D721Med (cell line): ENCODE measurements around the gene LECT2.

Experiments used
- DNase-seq: peaks from one replicate; pipeline ENCODE4 v3.0.0; 2011; ENCODE audit warnings: low spot score; ENCODE audit not compliant: insufficient read length
- FAIRE-seq: peaks from 2 replicates; lab custom pipeline; 2011; peaks lifted over from hg19 to GRCh38; lab: Jason Lieb, UNC
- CTCF ChIP-seq: IDR thresholded peaks from 2 replicates; pipeline ENCODE4 v1.5.1; 2012; ENCODE audit warnings: mild to moderate bottlenecking, control low read depth; ENCODE audit not compliant: insufficient read depth; ENCODE audit errors: missing control alignments

Gene LECT2

DNA sequence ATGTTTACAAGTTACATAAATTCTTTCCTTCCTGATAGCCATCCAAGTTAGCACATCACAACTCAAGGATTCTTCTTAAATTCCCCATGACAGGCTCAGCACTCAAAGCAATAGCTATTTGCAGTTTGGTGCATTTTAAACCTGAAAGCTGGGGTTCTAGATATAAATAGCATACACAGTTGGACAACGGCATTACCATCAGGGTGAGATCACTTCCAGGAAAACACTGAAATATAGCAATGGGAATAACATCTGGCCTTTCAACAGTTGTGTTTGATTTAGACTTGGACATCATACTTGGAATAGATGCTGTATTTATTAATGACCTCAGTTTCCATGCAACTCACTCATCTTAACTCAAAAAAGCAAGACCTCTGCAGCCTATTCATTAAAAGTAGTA is 24.7 kb upstream of the LECT2 start:
- no peak for TF ChIP-seq CTCF
- DNase-seq (no peak), FAIRE-seq (no peak)

DNA sequence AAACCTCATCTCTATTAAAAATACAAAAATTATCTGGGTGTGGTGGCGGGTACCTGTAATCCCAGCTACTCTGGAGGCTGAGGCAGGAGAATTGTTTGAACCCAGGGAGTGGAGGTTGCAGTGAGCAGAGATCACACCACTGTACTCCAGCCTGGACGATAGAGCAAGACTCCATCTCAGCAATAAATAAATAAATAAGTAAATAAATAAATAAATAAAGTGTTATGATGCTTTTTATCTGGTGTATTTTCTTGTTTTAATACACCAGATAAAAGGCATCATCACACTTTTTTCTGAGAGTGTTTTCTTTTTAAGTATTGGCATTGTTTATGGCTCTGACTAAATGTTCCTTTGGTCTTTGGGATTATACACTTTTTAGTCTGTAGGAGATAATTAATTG is 24.2 kb upstream of the LECT2 start:
- TF ChIP-seq CTCF: no peak
- FAIRE-seq (no peak), DNase-seq (no peak)

GRCh38 chr5:135978212-135978631 is 23.4 kb upstream of the LECT2 start:
- FAIRE-seq (no peak), DNase-seq (no peak)
- no peak for TF ChIP-seq CTCF

DNA sequence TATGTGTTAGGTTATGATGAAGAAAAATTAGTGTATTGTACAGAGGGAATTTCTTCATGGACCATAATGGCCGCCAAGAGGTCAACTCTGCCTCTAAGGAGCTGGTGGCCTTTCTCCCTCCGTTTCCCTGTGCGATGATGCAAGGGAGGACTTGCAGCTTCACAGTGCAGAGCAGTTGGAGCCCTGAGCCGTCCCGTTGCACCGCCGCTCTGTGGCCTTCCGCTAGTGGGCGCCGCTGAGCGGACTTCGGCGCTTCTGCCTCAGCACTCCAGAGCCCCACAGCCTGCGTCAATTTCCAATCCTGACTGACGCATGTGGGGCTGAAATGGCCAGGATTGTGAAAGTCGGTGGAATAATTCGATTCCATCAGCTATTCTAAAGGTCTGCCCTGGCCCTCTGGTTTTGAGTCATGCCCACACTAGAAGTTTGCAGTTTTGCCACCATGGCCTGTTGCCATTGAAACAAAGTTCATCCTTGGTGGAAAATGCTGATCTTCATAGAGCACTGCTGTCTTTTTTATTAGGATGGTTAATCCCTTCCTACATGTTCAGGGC is 22.7 kb upstream of the LECT2 start:
- no peak for FAIRE-seq
- DNase-seq: no peak
- TF ChIP-seq CTCF: no peak

- no peak for DNase-seq
- no peak for TF ChIP-seq CTCF
- no peak for FAIRE-seq
Observed at GRCh38 chr5:135976216-135976615, 21.4 kb upstream of the LECT2 start.

- no peak for DNase-seq
- TF ChIP-seq CTCF: no peak
- no peak for FAIRE-seq
Observed at GRCh38 chr5:135975122-135975521, 20.3 kb upstream of the LECT2 start.

- DNase-seq (no peak), FAIRE-seq (no peak)
- no peak for TF ChIP-seq CTCF
Observed at GRCh38 chr5:135974021-135974600, 19.3 kb upstream of the LECT2 start.
